IMR-90 (cell line): ENCODE data around the gene RPS25.

Experiments used
- MXI1 ChIP-seq: IDR thresholded peaks from 2 replicates; pipeline ENCODE4 v1.6.1; 2012; ENCODE audit warnings: low read depth, mild to moderate bottlenecking, low read length, moderate library complexity, borderline replicate concordance
- POLR2A ChIP-seq: IDR thresholded peaks from 2 replicates; pipeline ENCODE4 v1.6.1; 2012; ENCODE audit warnings: mild to moderate bottlenecking, low read depth, low read length
- RAD21 ChIP-seq: IDR thresholded peaks from 2 replicates; pipeline ENCODE4 v1.6.1; 2012; ENCODE audit warnings: low read length, improper control_type of control experiment
- RCOR1 ChIP-seq: IDR thresholded peaks from 2 replicates; pipeline ENCODE4 v1.6.1; 2012; ENCODE audit warnings: mild to moderate bottlenecking, low read length, improper control_type of control experiment; ENCODE audit not compliant: insufficient replicate concordance
- TF ChIP-seq, protein P1 (sequence below): conservative IDR thresholded peaks from 2 replicates; pipeline ENCODE4 v1.5.1; 2012; ENCODE audit warnings: mild to moderate bottlenecking, low read depth, low read length, improper control_type of control experiment

DNA sequence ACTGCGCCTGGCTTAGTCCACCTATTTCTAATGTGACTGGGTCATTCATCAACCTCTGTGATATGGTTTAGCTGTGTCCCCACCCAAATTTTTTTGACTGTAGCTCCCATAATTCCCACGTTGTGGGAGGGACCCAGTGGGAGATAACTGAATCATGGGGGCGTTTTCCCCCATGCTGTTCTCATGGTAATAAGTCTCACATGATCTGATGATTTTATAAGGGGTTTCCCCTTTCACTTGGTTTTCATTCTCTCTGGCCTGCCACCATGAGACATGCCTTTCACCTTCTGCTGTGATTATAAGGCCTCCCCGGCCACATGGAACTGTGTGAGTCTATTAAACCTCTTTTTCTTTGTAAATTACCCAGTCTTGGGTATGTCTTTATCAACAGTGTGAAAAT, 11.5 kb downstream of the RPS25 start:
- no peak for TF ChIP-seq RCOR1
- TF ChIP-seq, protein P1, sequence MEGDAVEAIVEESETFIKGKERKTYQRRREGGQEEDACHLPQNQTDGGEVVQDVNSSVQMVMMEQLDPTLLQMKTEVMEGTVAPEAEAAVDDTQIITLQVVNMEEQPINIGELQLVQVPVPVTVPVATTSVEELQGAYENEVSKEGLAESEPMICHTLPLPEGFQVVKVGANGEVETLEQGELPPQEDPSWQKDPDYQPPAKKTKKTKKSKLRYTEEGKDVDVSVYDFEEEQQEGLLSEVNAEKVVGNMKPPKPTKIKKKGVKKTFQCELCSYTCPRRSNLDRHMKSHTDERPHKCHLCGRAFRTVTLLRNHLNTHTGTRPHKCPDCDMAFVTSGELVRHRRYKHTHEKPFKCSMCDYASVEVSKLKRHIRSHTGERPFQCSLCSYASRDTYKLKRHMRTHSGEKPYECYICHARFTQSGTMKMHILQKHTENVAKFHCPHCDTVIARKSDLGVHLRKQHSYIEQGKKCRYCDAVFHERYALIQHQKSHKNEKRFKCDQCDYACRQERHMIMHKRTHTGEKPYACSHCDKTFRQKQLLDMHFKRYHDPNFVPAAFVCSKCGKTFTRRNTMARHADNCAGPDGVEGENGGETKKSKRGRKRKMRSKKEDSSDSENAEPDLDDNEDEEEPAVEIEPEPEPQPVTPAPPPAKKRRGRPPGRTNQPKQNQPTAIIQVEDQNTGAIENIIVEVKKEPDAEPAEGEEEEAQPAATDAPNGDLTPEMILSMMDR: no peak
- TF ChIP-seq POLR2A: no peak
- TF ChIP-seq RAD21: no peak
- TF ChIP-seq MXI1: no peak
